OCI-LY1 (cell line): ENCODE data around the gene RNF175.

Experiments
- H2AFZ ChIP-seq: fragments of 200-600 bp; sonication (generic), shearing (Covaris generic); 2 replicates; pipeline ENCODE4 v1.6.0; 2014; ENCODE audit warnings: antibody characterized with exemption, mild to moderate bottlenecking, low read length
- H3F3A ChIP-seq: fragments of 200-600 bp; sonication (generic), shearing (Covaris generic); 2 replicates; pipeline ENCODE4 v1.6.0; 2014; ENCODE audit warnings: mild to moderate bottlenecking, antibody characterized with exemption, low read length, moderate library complexity; ENCODE audit not compliant: insufficient read depth
- H3K27ac ChIP-seq: fragments of 200-600 bp; sonication (generic); 2 replicates; pipeline ENCODE4 v1.5.1; 2014; ENCODE audit warnings: low read length, mixed run types, mild to moderate bottlenecking, low read depth; ENCODE audit not compliant: poor library complexity, severe bottlenecking
- H3K27me3 ChIP-seq: fragments of 200-600 bp; sonication (generic); 2 replicates; pipeline ENCODE4 v1.6.0; 2014; ENCODE audit warnings: antibody characterized with exemption, mild to moderate bottlenecking, low read length, moderate library complexity; ENCODE audit not compliant: insufficient read depth
- H3K36me3 ChIP-seq: fragments of 200-600 bp; sonication (generic); 2 replicates; pipeline ENCODE4 v1.6.1; 2014; ENCODE audit warnings: mild to moderate bottlenecking, antibody characterized with exemption, low read length, moderate library complexity, mixed read lengths; ENCODE audit not compliant: insufficient read depth
- H3K4me1 ChIP-seq: fragments of 200-600 bp; sonication (generic); 2 replicates; pipeline ENCODE4 v1.5.1; 2014; ENCODE audit warnings: mild to moderate bottlenecking, low read length, moderate library complexity; ENCODE audit not compliant: insufficient read depth, severe bottlenecking
- H3K4me2 ChIP-seq: fragments of 200-600 bp; sonication (generic), shearing (Covaris generic); 2 replicates; pipeline ENCODE4 v1.6.1; 2014; ENCODE audit warnings: low read length
- H3K4me3 ChIP-seq: fragments of 200-600 bp; sonication (generic); 2 replicates; pipeline ENCODE4 v1.5.1; 2014; ENCODE audit warnings: low read length, low read depth, mild to moderate bottlenecking, mixed read lengths; ENCODE audit not compliant: poor library complexity, severe bottlenecking
- H3K79me2 ChIP-seq: fragments of 200-600 bp; shearing (Covaris generic); 2 replicates; pipeline ENCODE4 v1.6.1; 2016; ENCODE audit warnings: mixed run types, low read length, mixed read lengths; ENCODE audit not compliant: insufficient read depth
- H3K9ac ChIP-seq: fragments of 200-600 bp; sonication (generic), shearing (Covaris generic); 2 replicates; pipeline ENCODE4 v1.6.1; 2014; ENCODE audit warnings: mild to moderate bottlenecking, low read length, mixed read lengths
- H3K9me2 ChIP-seq: fragments of 200-600 bp; sonication (generic), shearing (Covaris generic); 2 replicates; pipeline ENCODE4 v1.6.1; 2014; ENCODE audit warnings: low read depth, mild to moderate bottlenecking, low read length, mixed read lengths
- H3K9me3 ChIP-seq: fragments of 200-600 bp; shearing (Covaris generic); 2 replicates; pipeline ENCODE4 v1.6.1; 2014; ENCODE audit warnings: low read length, mixed read lengths
- H4K20me1 ChIP-seq: fragments of 200-600 bp; sonication (generic), shearing (Covaris generic); 2 replicates; pipeline ENCODE4 v1.6.0; 2016; ENCODE audit warnings: mild to moderate bottlenecking, low read length; ENCODE audit not compliant: insufficient read depth
- EZH2 ChIP-seq: fragments of 200-600 bp; sonication (generic), shearing (Covaris generic); IDR thresholded peaks from 2 replicates; pipeline ENCODE4 v1.8.0; 2017; ENCODE audit warnings: borderline replicate concordance, mixed run types, mild to moderate bottlenecking, antibody characterized with exemption, low read length, moderate library complexity, mixed read lengths
- TF ChIP-seq, protein P1 (sequence below): fragments of 200-600 bp; sonication (generic), shearing (Covaris generic); IDR thresholded peaks from 2 replicates; pipeline ENCODE4 v1.5.1; 2017; ENCODE audit warnings: mild to moderate bottlenecking, antibody characterized with exemption, low read length, moderate library complexity, mixed read lengths

RNF175 gene

GRCh38 chr4:153806073-153806472, 46.2 kb upstream of the RNF175 start:
- H3K27me3 ChIP-seq: no peaks in the 10 kb centered on the region
- H3K79me2 ChIP-seq: no peaks in the 10 kb centered on the region
- H3K9me3 ChIP-seq: 0 out of 2 replicates have a peak, but pooled peaks cover 2% of the 10 kb centered on the region
- no peaks in the 10 kb centered on the region for H3K4me1 ChIP-seq
- H3K9me2 ChIP-seq: no peaks in the 10 kb centered on the region
- TF ChIP-seq, protein P1, sequence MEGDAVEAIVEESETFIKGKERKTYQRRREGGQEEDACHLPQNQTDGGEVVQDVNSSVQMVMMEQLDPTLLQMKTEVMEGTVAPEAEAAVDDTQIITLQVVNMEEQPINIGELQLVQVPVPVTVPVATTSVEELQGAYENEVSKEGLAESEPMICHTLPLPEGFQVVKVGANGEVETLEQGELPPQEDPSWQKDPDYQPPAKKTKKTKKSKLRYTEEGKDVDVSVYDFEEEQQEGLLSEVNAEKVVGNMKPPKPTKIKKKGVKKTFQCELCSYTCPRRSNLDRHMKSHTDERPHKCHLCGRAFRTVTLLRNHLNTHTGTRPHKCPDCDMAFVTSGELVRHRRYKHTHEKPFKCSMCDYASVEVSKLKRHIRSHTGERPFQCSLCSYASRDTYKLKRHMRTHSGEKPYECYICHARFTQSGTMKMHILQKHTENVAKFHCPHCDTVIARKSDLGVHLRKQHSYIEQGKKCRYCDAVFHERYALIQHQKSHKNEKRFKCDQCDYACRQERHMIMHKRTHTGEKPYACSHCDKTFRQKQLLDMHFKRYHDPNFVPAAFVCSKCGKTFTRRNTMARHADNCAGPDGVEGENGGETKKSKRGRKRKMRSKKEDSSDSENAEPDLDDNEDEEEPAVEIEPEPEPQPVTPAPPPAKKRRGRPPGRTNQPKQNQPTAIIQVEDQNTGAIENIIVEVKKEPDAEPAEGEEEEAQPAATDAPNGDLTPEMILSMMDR: no peak
- H3F3A ChIP-seq: no peaks in the 10 kb centered on the region
- H3K27ac ChIP-seq: no peak overlapping the region
- H3K4me3 ChIP-seq: no peak overlapping the region
- no peak overlapping the region for H2AFZ ChIP-seq
- H3K36me3 ChIP-seq: no peaks in the 10 kb centered on the region
- H3K9ac ChIP-seq: no peak overlapping the region
- no peak overlapping the region for H3K4me2 ChIP-seq
- no peaks in the 10 kb centered on the region for H4K20me1 ChIP-seq

- Histone ChIP-seq H3K9me3 (0 out of 2 replicates have a peak, but pooled peaks cover 2% of the 10 kb centered on the region), H3K4me2 (no peak overlapping the region), H3K4me1 (no peaks in the 10 kb centered on the region), H3K9me2 (no peaks in the 10 kb centered on the region), H4K20me1 (no peaks in the 10 kb centered on the region), H3K27ac (no peak overlapping the region), H3K79me2 (no peaks in the 10 kb centered on the region), H3K9ac (no peak overlapping the region), H3F3A (no peaks in the 10 kb centered on the region), H3K4me3 (no peak overlapping the region), H3K36me3 (no peaks in the 10 kb centered on the region), H2AFZ (no peak overlapping the region), H3K27me3 (no peaks in the 10 kb centered on the region)
- TF ChIP-seq EZH2: no peak
- TF ChIP-seq, protein P1: no peak
These were observed 44.9 kb upstream of the RNF175 start for GRCh38 chr4:153804722-153805121.

DNA sequence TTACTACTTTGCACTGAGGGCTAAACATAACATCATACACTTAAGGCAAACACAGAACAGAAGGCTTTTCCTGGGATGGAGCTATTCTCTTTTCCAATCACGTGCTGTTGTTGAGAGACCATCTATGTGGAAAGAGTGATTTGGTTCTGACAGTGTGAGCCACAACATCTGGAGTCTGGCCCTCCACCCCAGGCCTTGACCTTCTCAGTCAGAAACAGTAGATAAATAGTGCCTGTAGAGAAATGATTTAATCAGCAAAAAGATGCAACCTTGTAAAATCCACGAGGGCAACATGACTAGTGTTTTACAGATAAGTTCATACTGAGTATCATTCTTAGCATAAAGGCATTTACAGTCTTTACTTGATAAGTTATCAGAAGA, 39.9 kb upstream of the RNF175 start:
- TF ChIP-seq EZH2: no peak
- TF ChIP-seq, protein P1: no peak

More for the DNA sequence above, 39.9 kb upstream of the RNF175 start:
- H3K79me2 ChIP-seq: no peaks in the 10 kb centered on the region
- no peak overlapping the region for H2AFZ ChIP-seq
- no peaks in the 10 kb centered on the region for H3K36me3 ChIP-seq
- H3K27ac ChIP-seq: no peak overlapping the region
- no peaks in the 10 kb centered on the region for H3K9me2 ChIP-seq
- H3K4me2 ChIP-seq: no peak overlapping the region
- H3K4me1 ChIP-seq: no peaks in the 10 kb centered on the region
- H3K9me3 ChIP-seq: no peaks in the 10 kb centered on the region
- H3K27me3 ChIP-seq: no peaks in the 10 kb centered on the region; the same call in 1 of the 2 replicates
- H3F3A ChIP-seq: no peaks in the 10 kb centered on the region
- H4K20me1 ChIP-seq: no peaks in the 10 kb centered on the region
- H3K4me3 ChIP-seq: no peak overlapping the region
- H3K9ac ChIP-seq: no peak overlapping the region
